IMR-90 (cell line): ENCODE data around the gene UNC93B1. TPM values are rescaled to one million over a fixed set of nuclear protein-coding genes. Genes with fewer than 3 reads are reported as not detected.

Experiments used
- ATAC-seq: fragments of 200-7000 bp; cut with Tn5 transposase; 2 replicates; pipeline ENCODE4 v1.9.1; 2020; ENCODE audit warnings: low read depth, mild to moderate bottlenecking, moderate library complexity
- BruUV-seq: library from RNA; stranded (reverse); fragments of 400-500 nt; replicated peaks from 2 replicates; lab custom pipeline; 2021; lab: Mats Ljungman, UMichigan
- CTCF ChIA-PET: fragments of 300-600 bp; formaldehyde crosslinking; extraction: SDS; loops from one replicate; lab custom pipeline; 2021; ENCODE audit warnings: antibody characterized with exemption; lab: Yijun Ruan, JAX
- POLR2A ChIA-PET: fragments of 300-600 bp; sonication (Branson Sonifier 250); formaldehyde crosslinking; loops from one replicate; lab custom pipeline; 2022; ENCODE audit warnings: antibody characterized with exemption; ENCODE audit not compliant: unreplicated experiment; lab: Charles Lee
- DNase-seq: peaks from one replicate; pipeline ENCODE4 v3.0.0; 2013
- H2AFZ ChIP-seq: replicated peaks from 2 replicates; pipeline ENCODE3; 2013; ENCODE audit warnings: low read length, mild to moderate bottlenecking; ENCODE audit not compliant: poor library complexity
- H2AK5ac ChIP-seq: 2 replicates; pipeline ENCODE4 v1.6.1; 2013; ENCODE audit warnings: low read depth, low read length, inconsistent platforms
- H2AK9ac ChIP-seq: replicated peaks from 2 replicates; pipeline ENCODE3; 2013; ENCODE audit warnings: mild to moderate bottlenecking, low read depth, low read length, moderate library complexity; ENCODE audit not compliant: poor library complexity
- H2BK120ac ChIP-seq: 2 replicates; pipeline ENCODE4 v1.6.1; 2013; ENCODE audit warnings: low read depth, low read length, inconsistent platforms
- H2BK15ac ChIP-seq: 3 replicates; pipeline ENCODE4 v1.6.1; 2013; ENCODE audit warnings: low read depth, low read length, inconsistent platforms
- H2BK20ac ChIP-seq: 2 replicates; pipeline ENCODE4 v1.6.1; 2013; ENCODE audit warnings: low read depth, mild to moderate bottlenecking, inconsistent platforms, low read length, moderate library complexity
- H2BK5ac ChIP-seq: 2 replicates; pipeline ENCODE4 v1.6.1; 2013; ENCODE audit warnings: mild to moderate bottlenecking, low read depth, low read length, inconsistent platforms; ENCODE audit not compliant: poor library complexity, severe bottlenecking
- H3K14ac ChIP-seq: replicated peaks from 2 replicates; pipeline ENCODE4 v1.6.1; 2013; ENCODE audit warnings: low read depth, low read length, inconsistent platforms
- H3K18ac ChIP-seq: 2 replicates; pipeline ENCODE4 v1.6.1; 2013; ENCODE audit warnings: low read depth, low read length, control low read depth
- H3K23ac ChIP-seq: 2 replicates; pipeline ENCODE4 v1.6.1; 2013; ENCODE audit warnings: low read depth, low read length, inconsistent platforms
- H3K27ac ChIP-seq: 2 replicates; pipeline ENCODE4 v1.5.1; 2013; ENCODE audit warnings: mild to moderate bottlenecking, control low read depth, low read length; ENCODE audit not compliant: insufficient read depth
- H3K27me3 ChIP-seq: 2 replicates; pipeline ENCODE4 v1.6.1; 2013; ENCODE audit warnings: low read length; ENCODE audit not compliant: control insufficient read depth, insufficient read depth
- H3K36me3 ChIP-seq: 2 replicates; pipeline ENCODE4 v1.6.1; 2013; ENCODE audit warnings: low read length, mixed read lengths; ENCODE audit not compliant: control insufficient read depth, insufficient read depth
- H3K4ac ChIP-seq: 2 replicates; pipeline ENCODE4 v1.6.1; 2013; ENCODE audit warnings: low read depth, low read length, inconsistent platforms
- H3K4me1 ChIP-seq: 2 replicates; pipeline ENCODE4 v1.6.1; 2013; ENCODE audit warnings: low read length, mixed read lengths; ENCODE audit not compliant: control insufficient read depth, insufficient read depth
- H3K4me2 ChIP-seq: 2 replicates; pipeline ENCODE4 v1.6.1; 2013; ENCODE audit warnings: low read depth, mild to moderate bottlenecking, control low read depth, low read length, moderate library complexity
- H3K4me3 ChIP-seq: 2 replicates; pipeline ENCODE4 v1.5.1; 2013; ENCODE audit warnings: low read depth, mild to moderate bottlenecking, control low read depth, low read length, moderate library complexity; ENCODE audit not compliant: insufficient read depth
- H3K56ac ChIP-seq: 2 replicates; pipeline ENCODE4 v1.6.1; 2013; ENCODE audit warnings: low read length, inconsistent platforms; ENCODE audit not compliant: insufficient read depth; ENCODE audit errors: extremely low read depth
- H3K79me1 ChIP-seq, 2 experiments: 2 replicates each; pipeline ENCODE4 v1.6.1; 2013; ENCODE audit warnings: low read length in 2 of 2, inconsistent platforms in 1 of 2, low read depth in 1 of 2
- H3K9ac ChIP-seq: 2 replicates; pipeline ENCODE4 v1.6.1; 2013; ENCODE audit warnings: low read depth, low read length, control low read depth
- H3K9me1 ChIP-seq: 2 replicates; pipeline ENCODE4 v1.6.1; 2013; ENCODE audit warnings: low read length, inconsistent platforms; ENCODE audit not compliant: insufficient read depth
- H3K9me3 ChIP-seq: 2 replicates; pipeline ENCODE4 v1.6.1; 2013; ENCODE audit warnings: low read length; ENCODE audit not compliant: control insufficient read depth, insufficient read depth
- H4K20me1 ChIP-seq: 2 replicates; pipeline ENCODE4 v1.6.1; 2013; ENCODE audit warnings: low read length, inconsistent platforms; ENCODE audit not compliant: insufficient read depth
- H4K5ac ChIP-seq: 2 replicates; pipeline ENCODE4 v1.6.1; 2013; ENCODE audit warnings: mild to moderate bottlenecking, low read depth, low read length, control low read depth
- H4K8ac ChIP-seq, 2 experiments: 2 replicates each; pipeline ENCODE4 v1.6.1; 2013; ENCODE audit warnings: low read depth in 2 of 2, low read length in 2 of 2, control low read depth in 1 of 2, inconsistent platforms in 1 of 2
- H4K91ac ChIP-seq: 2 replicates; pipeline ENCODE4 v1.6.1; 2013; ENCODE audit warnings: low read depth, low read length, inconsistent platforms; ENCODE audit not compliant: insufficient read depth
- BHLHE40 ChIP-seq: fragments of 150-350 bp; IDR thresholded peaks from 2 replicates; pipeline ENCODE4 v1.6.1; 2016; ENCODE audit warnings: mild to moderate bottlenecking, low read depth, low read length
- CEBPB ChIP-seq: IDR thresholded peaks from 2 replicates; pipeline ENCODE4 v1.6.1; 2012; ENCODE audit warnings: low read depth, low read length, improper control_type of control experiment
- CHD1 ChIP-seq: IDR thresholded peaks from 2 replicates; pipeline ENCODE4 v1.6.1; 2012; ENCODE audit warnings: low read depth, low read length, improper control_type of control experiment
- FOS ChIP-seq: fragments of 150-350 bp; IDR thresholded peaks from 2 replicates; pipeline ENCODE4 v1.6.1; 2016; ENCODE audit warnings: low read depth, low read length
- MAFK ChIP-seq: IDR thresholded peaks from 2 replicates; pipeline ENCODE4 v1.6.1; 2012; ENCODE audit warnings: low read depth, low read length, improper control_type of control experiment
- MAZ ChIP-seq: IDR thresholded peaks from 2 replicates; pipeline ENCODE4 v1.6.1; 2012; ENCODE audit warnings: low read depth, mild to moderate bottlenecking, low read length, improper control_type of control experiment, moderate library complexity, borderline replicate concordance
- MXI1 ChIP-seq: IDR thresholded peaks from 2 replicates; pipeline ENCODE4 v1.6.1; 2012; ENCODE audit warnings: low read depth, mild to moderate bottlenecking, low read length, moderate library complexity, borderline replicate concordance
- NFE2L2 ChIP-seq: fragments of 150-350 bp; IDR thresholded peaks from 2 replicates; pipeline ENCODE4 v1.6.1; 2016; ENCODE audit warnings: low read depth, mild to moderate bottlenecking, low read length
- POLR2A ChIP-seq: IDR thresholded peaks from 2 replicates; pipeline ENCODE4 v1.6.1; 2012; ENCODE audit warnings: mild to moderate bottlenecking, low read depth, low read length
- RAD21 ChIP-seq: IDR thresholded peaks from 2 replicates; pipeline ENCODE4 v1.6.1; 2012; ENCODE audit warnings: low read length, improper control_type of control experiment
- RCOR1 ChIP-seq: IDR thresholded peaks from 2 replicates; pipeline ENCODE4 v1.6.1; 2012; ENCODE audit warnings: mild to moderate bottlenecking, low read length, improper control_type of control experiment; ENCODE audit not compliant: insufficient replicate concordance
- RFX5 ChIP-seq: IDR thresholded peaks from 2 replicates; pipeline ENCODE4 v1.8.0; 2012; ENCODE audit warnings: low read depth, mild to moderate bottlenecking, low read length, moderate library complexity
- SMC3 ChIP-seq: fragments of 150-350 bp; IDR thresholded peaks from 2 replicates; pipeline ENCODE4 v1.6.1; 2016; ENCODE audit warnings: low read depth, mild to moderate bottlenecking, antibody characterized with exemption, low read length, moderate library complexity
- WGBS, 2 experiments: methylation state at CpG; one replicate each; pipeline versions ENCODE4 v1.1.5 to v1.1.7; 2013; ENCODE audit warnings: missing lambda C conversion rate in 2 of 2; ENCODE audit not compliant: insufficient read length in 1 of 2; ENCODE audit errors: extremely low coverage in 2 of 2; 5-methylcytosine and 5-hydroxymethylcytosine counted together
- dilution Hi-C: fragments of 300-500 bp; cut with HindIII; formaldehyde crosslinking; loops from one replicate; pipeline ENCODE4 v1.14.3; 2018; ENCODE audit warnings: low sequenced_read_pairs; ENCODE audit not compliant: unreplicated experiment
- in situ Hi-C: fragments of 300-500 bp; cut with MboI; formaldehyde crosslinking; loops from 3 replicates; pipeline ENCODE4 v1.14.3; 2019; ENCODE audit warnings: low sequenced_read_pairs, inconsistent platforms, mixed read lengths
- intact Hi-C: fragments of 100-400 bp; cut with micrococcal nuclease; formaldehyde crosslinking; loops from 2 replicates; pipeline ENCODE4 v1.10.0; 2022
- polyA plus RNA-seq, 3 experiments: library from polyadenylated mRNA; depleted of rRNA; stranded (reverse); fragments of >200 nt; gene quantifications; 2 replicates each; pipeline ENCODE4 v1.2.3, GENCODE V29; 2012; ENCODE audit warnings: low replicate concordance in 1 of 3
- total RNA-seq: library from RNA; depleted of rRNA; stranded (reverse); fragments of >200 nt; gene quantifications from 2 replicates; pipeline ENCODE4 v1.2.3, GENCODE V29; 2012
- TF ChIP-seq, protein P1 (sequence below): fragments of 150-350 bp; IDR thresholded peaks from 2 replicates; pipeline ENCODE4 v1.6.1; 2016; ENCODE audit warnings: low read depth, mild to moderate bottlenecking, low read length, moderate library complexity, borderline replicate concordance
- TF ChIP-seq, protein P2 (sequence below): fragments of 150-350 bp; IDR thresholded peaks from 2 replicates; pipeline ENCODE4 v1.6.1; 2017; ENCODE audit warnings: mild to moderate bottlenecking, antibody characterized with exemption, low read length, low read depth
- TF ChIP-seq, protein P3 (sequence below): conservative IDR thresholded peaks from 2 replicates; pipeline ENCODE4 v1.5.1; 2012; ENCODE audit warnings: mild to moderate bottlenecking, low read depth, low read length, improper control_type of control experiment

The UNC93B1 gene
- total and polyA plus RNA-seq, 2 of the 4 experiments (the other 2 are of a cell fraction): 10.9 to 19.2 TPM

DNA sequence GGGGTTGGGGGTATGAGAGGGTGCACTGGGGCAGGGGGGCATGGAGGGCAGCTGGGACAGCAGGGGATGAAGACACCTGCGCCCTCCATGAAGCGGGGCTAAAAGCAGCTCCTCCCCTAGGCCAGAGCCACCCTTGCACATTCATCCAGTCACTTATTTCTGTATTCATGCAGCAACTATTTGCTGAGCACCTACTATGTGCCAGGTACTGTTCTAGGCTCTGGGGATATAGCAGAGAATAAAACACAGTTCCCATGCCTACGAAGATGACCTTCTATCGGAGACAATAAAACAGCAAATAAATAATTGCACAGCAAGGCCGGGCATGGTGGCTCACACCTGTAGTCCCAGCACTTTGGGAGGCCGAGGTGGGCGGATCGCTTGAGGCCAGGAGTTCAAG, 11.6 kb upstream of the UNC93B1 start:
- intact Hi-C loops: no loop called here
- H2AK9ac ChIP-seq: no peak overlapping the region

More for the DNA sequence above, 11.6 kb upstream of the UNC93B1 start:
- no peak overlapping the region for H3K4me3 ChIP-seq
- H2BK5ac ChIP-seq: no peak overlapping the region
- no peak overlapping the region for H3K9ac ChIP-seq
- H3K4ac ChIP-seq: no peak overlapping the region
- H2BK120ac ChIP-seq: no peak overlapping the region
- no peak overlapping the region for H2AFZ ChIP-seq
- no peak overlapping the region for H4K8ac ChIP-seq
- ATAC-seq: no peak
- H4K91ac ChIP-seq: no peak overlapping the region
- peaks cover 23 to 43% of the 10 kb centered on the region in 2 experiments; a peak in 3 of 4 replicates for H3K79me1 ChIP-seq
- in situ Hi-C loops: no loop called here
- POLR2A ChIA-PET: interaction anchor here (1.1 kb wide), 1 partner anchor 10 kb away, joined by 3 read pairs; no protein-coding TSS in a partner anchor
- H4K5ac ChIP-seq: no peak overlapping the region
- dilution Hi-C loops: no loop called here
- no peak overlapping the region for H2BK20ac ChIP-seq
- no peak overlapping the region for H3K4me2 ChIP-seq
- no peak for TF ChIP-seq SMC3
- TF ChIP-seq FOS: no peak
- TF ChIP-seq POLR2A: no peak
- TF ChIP-seq MXI1: no peak
- TF ChIP-seq MAFK: no peak
- no peak for TF ChIP-seq RFX5
- no peak for TF ChIP-seq RCOR1
- no peak for TF ChIP-seq NFE2L2
- no peak for TF ChIP-seq CEBPB
- TF ChIP-seq RAD21: no peak
- TF ChIP-seq CHD1: no peak
- TF ChIP-seq BHLHE40: no peak
- TF ChIP-seq, protein P1, sequence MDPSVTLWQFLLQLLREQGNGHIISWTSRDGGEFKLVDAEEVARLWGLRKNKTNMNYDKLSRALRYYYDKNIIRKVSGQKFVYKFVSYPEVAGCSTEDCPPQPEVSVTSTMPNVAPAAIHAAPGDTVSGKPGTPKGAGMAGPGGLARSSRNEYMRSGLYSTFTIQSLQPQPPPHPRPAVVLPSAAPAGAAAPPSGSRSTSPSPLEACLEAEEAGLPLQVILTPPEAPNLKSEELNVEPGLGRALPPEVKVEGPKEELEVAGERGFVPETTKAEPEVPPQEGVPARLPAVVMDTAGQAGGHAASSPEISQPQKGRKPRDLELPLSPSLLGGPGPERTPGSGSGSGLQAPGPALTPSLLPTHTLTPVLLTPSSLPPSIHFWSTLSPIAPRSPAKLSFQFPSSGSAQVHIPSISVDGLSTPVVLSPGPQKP: no peak
- TF ChIP-seq, protein P2, sequence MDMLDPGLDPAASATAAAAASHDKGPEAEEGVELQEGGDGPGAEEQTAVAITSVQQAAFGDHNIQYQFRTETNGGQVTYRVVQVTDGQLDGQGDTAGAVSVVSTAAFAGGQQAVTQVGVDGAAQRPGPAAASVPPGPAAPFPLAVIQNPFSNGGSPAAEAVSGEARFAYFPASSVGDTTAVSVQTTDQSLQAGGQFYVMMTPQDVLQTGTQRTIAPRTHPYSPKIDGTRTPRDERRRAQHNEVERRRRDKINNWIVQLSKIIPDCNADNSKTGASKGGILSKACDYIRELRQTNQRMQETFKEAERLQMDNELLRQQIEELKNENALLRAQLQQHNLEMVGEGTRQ: no peak
- TF ChIP-seq MAZ: no peak
- TF ChIP-seq, protein P3, sequence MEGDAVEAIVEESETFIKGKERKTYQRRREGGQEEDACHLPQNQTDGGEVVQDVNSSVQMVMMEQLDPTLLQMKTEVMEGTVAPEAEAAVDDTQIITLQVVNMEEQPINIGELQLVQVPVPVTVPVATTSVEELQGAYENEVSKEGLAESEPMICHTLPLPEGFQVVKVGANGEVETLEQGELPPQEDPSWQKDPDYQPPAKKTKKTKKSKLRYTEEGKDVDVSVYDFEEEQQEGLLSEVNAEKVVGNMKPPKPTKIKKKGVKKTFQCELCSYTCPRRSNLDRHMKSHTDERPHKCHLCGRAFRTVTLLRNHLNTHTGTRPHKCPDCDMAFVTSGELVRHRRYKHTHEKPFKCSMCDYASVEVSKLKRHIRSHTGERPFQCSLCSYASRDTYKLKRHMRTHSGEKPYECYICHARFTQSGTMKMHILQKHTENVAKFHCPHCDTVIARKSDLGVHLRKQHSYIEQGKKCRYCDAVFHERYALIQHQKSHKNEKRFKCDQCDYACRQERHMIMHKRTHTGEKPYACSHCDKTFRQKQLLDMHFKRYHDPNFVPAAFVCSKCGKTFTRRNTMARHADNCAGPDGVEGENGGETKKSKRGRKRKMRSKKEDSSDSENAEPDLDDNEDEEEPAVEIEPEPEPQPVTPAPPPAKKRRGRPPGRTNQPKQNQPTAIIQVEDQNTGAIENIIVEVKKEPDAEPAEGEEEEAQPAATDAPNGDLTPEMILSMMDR: no peak
- no peak overlapping the region for H2AK5ac ChIP-seq
- H3K18ac ChIP-seq: no peak overlapping the region
- H3K9me1 ChIP-seq: peaks cover 31% of the 10 kb centered on the region
- H3K9me3 ChIP-seq: no peaks in the 10 kb centered on the region
- H2BK15ac ChIP-seq: no peak overlapping the region
- peaks cover 44% of the 10 kb centered on the region for H3K4me1 ChIP-seq
- H3K14ac ChIP-seq: no peak overlapping the region
- WGBS, 2 experiments: no CpG with 5 or more reads among the region's 8 CpGs
- BruUV-seq: no TSS peak
- no peaks in the 10 kb centered on the region for H3K36me3 ChIP-seq
- DNase-seq: no peak
- no peak overlapping the region for H3K56ac ChIP-seq
- no peak overlapping the region for H3K23ac ChIP-seq
- CTCF ChIA-PET: no interaction called here
- H3K27ac ChIP-seq: no peak overlapping the region
- H4K20me1 ChIP-seq: no peaks in the 10 kb centered on the region
- no peaks in the 10 kb centered on the region for H3K27me3 ChIP-seq
